HG02588 (cell line): ENCODE data around the gene LAMA5.

ENCODE experiments used
- ATAC-seq: cut with Tn5 transposase; IDR thresholded peaks from one replicate; pipeline ENCODE4 v1.9.1; 2021; ENCODE audit warnings: mild to moderate bottlenecking, moderate library complexity; ENCODE audit not compliant: unreplicated experiment

LAMA5 gene

GRCh38 chr20:62367136-62367632 lies at the start of gene LAMA5:
Gene LAMA5 (minus strand): TSS chr20:62367312. CDS start chr20:62367245, 67 bp downstream.
- no peak for ATAC-seq

- no peak for ATAC-seq
Observed at GRCh38 chr20:62415354-62416111, 48.4 kb upstream of the LAMA5 start.

- ATAC-seq, result no peak
Observed at GRCh38 chr20:62413896-62414481, 46.9 kb upstream of the LAMA5 start.

- ATAC-seq, result no peak
Observed at GRCh38 chr20:62413025-62413570, 46.0 kb upstream of the LAMA5 start.

- ATAC-seq, result no peak
Observed at GRCh38 chr20:62412194-62413024, 45.3 kb upstream of the LAMA5 start.

- no peak for ATAC-seq
Observed at GRCh38 chr20:62411479-62412193, 44.5 kb upstream of the LAMA5 start.

GRCh38 chr20:62410746-62411478 lies 43.8 kb upstream of the LAMA5 start:
- no peak for ATAC-seq

- no peak for ATAC-seq
Observed at GRCh38 chr20:62409931-62410745, 43.0 kb upstream of the LAMA5 start.

- ATAC-seq, result no peak
Observed at GRCh38 chr20:62409086-62409853, 42.2 kb upstream of the LAMA5 start.

- no peak for ATAC-seq
Observed at GRCh38 chr20:62408640-62409039, 41.5 kb upstream of the LAMA5 start.

GRCh38 chr20:62408055-62408454 lies 40.9 kb upstream of the LAMA5 start:
- no peak for ATAC-seq

- ATAC-seq, result peak; percentile 80
Observed at GRCh38 chr20:62407221-62407992, 40.3 kb upstream of the LAMA5 start, which contains the start of gene CABLES2. Gene CABLES2 (minus strand): TSS chr20:62407285. CDS start chr20:62407276, 9 bp downstream.

GRCh38 chr20:62406635-62407176 lies 39.6 kb upstream of the LAMA5 start:
- peak; percentile 10 for ATAC-seq

GRCh38 chr20:62405981-62406513 lies 38.9 kb upstream of the LAMA5 start:
- no peak for ATAC-seq

- ATAC-seq, result no peak
Observed at GRCh38 chr20:62405108-62405980, 38.2 kb upstream of the LAMA5 start.

GRCh38 chr20:62404761-62405107 lies 37.6 kb upstream of the LAMA5 start:
- no peak for ATAC-seq
